ENCODE measurements around the gene NDST1. TPM values are rescaled to one million over a fixed set of nuclear protein-coding genes. Genes with fewer than 3 reads are reported as not detected.

NDST1 gene
- total and polyA plus RNA-seq, 2 of the 8 experiments (the other 6 are each of a cell fraction or from before 2014, with no cell fraction given) = 27.0 to 72.0 TPM

DNA sequence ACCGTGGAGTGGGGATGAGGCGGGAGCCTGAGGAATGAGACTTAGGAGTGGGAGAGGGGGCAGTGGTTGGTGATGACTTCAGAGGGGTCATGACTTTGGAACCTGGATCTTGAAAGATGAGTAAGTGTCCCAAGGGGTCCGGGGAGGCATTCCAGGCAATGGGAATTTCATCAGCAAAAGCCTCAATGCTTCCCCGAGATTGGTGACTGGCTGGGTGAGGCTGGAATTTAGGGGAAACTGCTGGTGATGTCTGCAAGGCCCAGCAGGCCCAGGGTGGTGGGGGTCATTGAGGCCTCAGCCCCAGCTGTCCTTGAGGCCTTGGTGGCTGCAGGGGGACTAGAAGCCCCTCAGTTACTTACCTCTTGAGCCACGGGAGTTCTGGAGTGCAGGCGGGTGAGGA, 7.5 kb downstream of the NDST1 start:
- no peak overlapping the region for H4K5ac ChIP-seq (ENCODE audit: insufficient read length, low read depth, low read length)
- no peak overlapping the region for H3K56ac ChIP-seq (replicated peaks; ENCODE audit: insufficient read length, low read depth, low read length)
- no peaks in the 10 kb centered on the region for H3K9me3 ChIP-seq (ENCODE audit: insufficient read depth in 2 of 2, low read depth in 1 of 2, low read length in 1 of 2)
- H2BK15ac ChIP-seq (ENCODE audit: low read length) = no peak overlapping the region
- H4K20me1 ChIP-seq (replicated peaks in 1 of 2; ENCODE audit: control insufficient read depth in 1 of 2, insufficient read depth in 2 of 2, low read length in 2 of 2) = peaks cover 22 to 37% of the 10 kb centered on the region in 2 experiments
- ChIA-PET POLR2A (ENCODE audit: partially characterized antibody) (interaction anchor here (2.7 kb wide), 1 partner anchor 11 kb away, joined by 9 read pairs; no protein-coding TSS in a partner anchor), CTCF (ENCODE audit: partially characterized antibody) (interaction anchor here (1.0 to 32.0 kb wide), 6 partner anchors 13 to 57 kb away, joined by 3 to 571 read pairs (median 35); partner anchors contain the start of gene NDST1)
- no peak overlapping the region for H3K27ac ChIP-seq (ENCODE audit: low read depth, low read length)
- H2BK12ac ChIP-seq (ENCODE audit: low read depth, low read length) = no peak overlapping the region
- no peak overlapping the region for H2AK5ac ChIP-seq (ENCODE audit: low read depth, low read length)
- H3K79me1 ChIP-seq (ENCODE audit: low read depth, low read length) = peaks cover 35% of the 10 kb centered on the region
- H3K18ac ChIP-seq (ENCODE audit: extremely low read depth, low read length) = no peak overlapping the region
- H3K36me3 ChIP-seq (ENCODE audit: control insufficient read depth in 2 of 4, insufficient read depth in 4 of 4, low read length in 3 of 4) = no peaks in the 10 kb centered on the region
- H3K9ac ChIP-seq (replicated peaks in 1 of 4; ENCODE audit: extremely low read depth in 1 of 4, low read depth in 3 of 4, low read length in 3 of 4) = no peak overlapping the region; a peak in 2 of 7 replicates
- no peak overlapping the region for H3K4me3 ChIP-seq (ENCODE audit: extremely low read depth in 1 of 4, insufficient read depth in 2 of 4, low read depth in 3 of 4, low read length in 4 of 4)
- H3K27me3 ChIP-seq (replicated peaks in 1 of 4; ENCODE audit: control insufficient read depth in 3 of 4, extremely low read depth in 1 of 4, insufficient read depth in 3 of 4, low read length in 3 of 4) = no peaks in the 10 kb centered on the region
- no peak overlapping the region for H4K8ac ChIP-seq (ENCODE audit: extremely low read depth, insufficient read depth, low read length)
- H2BK120ac ChIP-seq (replicated peaks; ENCODE audit: low read depth, low read length) = no peak overlapping the region
- no peak overlapping the region for H4K91ac ChIP-seq (replicated peaks; ENCODE audit: insufficient read length, low read length)
- H3K23me2 ChIP-seq (ENCODE audit: low read depth, low read length) = no peaks in the 10 kb centered on the region; the same call in 1 of the 2 replicates
- peaks cover 15 to 21% (median 18%) of the 10 kb centered on the region in 4 experiments for H3K4me1 ChIP-seq (replicated peaks in 1 of 4; ENCODE audit: control insufficient read depth in 3 of 4, insufficient read depth in 4 of 4, low read length in 3 of 4)
- H2BK5ac ChIP-seq (ENCODE audit: low read depth, low read length) = no peak overlapping the region; the same call in 1 of the 2 replicates
- H3K14ac ChIP-seq (ENCODE audit: insufficient read length) = no peak overlapping the region
- H3K4ac ChIP-seq (replicated peaks; ENCODE audit: insufficient read length, low read depth, low read length) = no peak overlapping the region
- DNase-seq (ENCODE audit: low read depth in 1 of 2, low spot score in 2 of 2) = no peak
- no peak overlapping the region for H2AFZ ChIP-seq (ENCODE audit: low read length)
- no peak overlapping the region for H2BK20ac ChIP-seq (ENCODE audit: low read length)
- no peak for FAIRE-seq
- 86% methylated on average over 6 of the region's 6 CpGs; no CpG with 5 or more reads in 1 of the 2 experiments for WGBS, 2 experiments (ENCODE audit: extremely low coverage in 1 of 2, insufficient coverage in 1 of 2, insufficient read length in 1 of 2, insufficient replicate concordance in 2 of 2, low coverage in 1 of 2, low lambda C conversion rate in 2 of 2, missing lambda C conversion rate in 1 of 2)
- no peak overlapping the region for H3K4me2 ChIP-seq (ENCODE audit: insufficient read depth in 1 of 2, low read depth in 2 of 2, low read length in 2 of 2)
- H3K79me2 ChIP-seq (ENCODE audit: control insufficient read depth in 1 of 2, insufficient read depth in 2 of 2, low read length in 2 of 2) = peaks cover 4 to 90% of the 10 kb centered on the region in 2 experiments; a peak in 3 of 4 replicates
- H3K23ac ChIP-seq (ENCODE audit: insufficient read length) = no peak overlapping the region
